Muscle of arm (tissue), 12 donors: ENCODE data around the gene HERC4. TPM values are rescaled to one million over a fixed set of nuclear protein-coding genes. Genes with fewer than 3 reads are reported as not detected.
"Not testable (repeated sequence)": the region's sequence is repeated elsewhere in the genome, so short reads cannot be mapped to it uniquely, and the experiment has no call there.

ENCODE experiments used
- DNase-seq: peaks from one replicate; pipeline ENCODE4 v3.0.0-alpha.2; 2013
- polyA plus RNA-seq, 12 donors: library from polyadenylated mRNA; unstranded; fragments of 120-200 nt; gene quantifications; one replicate each; pipeline ENCODE4 v1.2.1, GENCODE V29; 2013; ENCODE audit not compliant: insufficient read length in 12 of 12

Gene HERC4
- polyA plus RNA-seq, 12 donors, result 27.8 to 47.8 (median 36.1) TPM; not detected in 1

DNA sequence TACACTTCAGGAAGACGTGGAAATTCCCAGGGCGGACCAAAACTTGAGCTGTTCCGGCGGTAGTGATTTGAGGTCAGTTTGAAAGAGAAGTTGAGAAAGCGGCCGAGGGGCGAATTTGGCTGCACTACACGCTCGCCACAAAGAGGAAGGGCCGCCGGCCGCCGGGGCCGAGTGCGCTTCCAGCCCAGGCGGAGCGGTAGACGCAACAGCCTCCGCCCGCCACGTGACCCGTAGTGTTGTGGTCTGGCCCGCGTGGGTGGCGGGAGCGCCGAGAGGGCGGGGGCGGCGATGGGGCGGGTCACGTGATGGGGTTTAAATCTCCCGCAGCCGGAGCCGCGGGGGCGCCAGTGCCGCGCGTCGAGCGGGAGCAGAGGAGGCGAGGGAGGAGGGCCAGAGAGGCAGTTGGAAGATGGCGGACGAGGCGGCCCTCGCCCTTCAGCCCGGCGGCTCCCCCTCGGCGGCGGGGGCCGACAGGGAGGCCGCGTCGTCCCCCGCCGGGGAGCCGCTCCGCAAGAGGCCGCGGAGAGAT lies 190.7 kb downstream of the HERC4 start, which contains the start of gene SIRT1:
Gene SIRT1, plus strand, starts transcription at position 344 of the 529 bp plus-strand sequence. Its CDS starts 66 bp downstream, at position 410.
- peak; percentile 95 for DNase-seq

GRCh38 chr10:67883710-67884312 lies 191.3 kb downstream of the HERC4 start:
- DNase-seq, result no peak

DNA sequence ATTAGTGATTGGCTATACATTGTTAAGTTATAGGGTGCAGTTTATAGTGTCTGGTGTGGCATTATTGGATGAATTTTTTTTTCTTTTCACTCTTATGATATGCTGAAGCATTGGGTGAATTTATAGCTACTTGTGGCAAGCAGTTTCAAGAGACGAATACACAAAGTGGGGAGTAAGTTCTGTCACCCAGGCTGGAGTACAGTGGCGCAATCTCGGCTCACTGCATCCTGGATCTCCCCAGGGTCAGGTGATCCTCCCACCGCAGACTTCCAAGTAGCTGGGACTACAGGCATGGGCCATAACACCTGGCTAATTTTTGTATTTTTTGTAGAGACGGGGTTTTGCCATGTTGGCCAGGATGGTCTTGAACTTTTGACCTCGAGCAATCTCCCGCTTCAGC lies 196.9 kb downstream of the HERC4 start:
- no peak for DNase-seq

- DNase-seq, result not testable (repeated sequence)
Measured at GRCh38 chr10:67877421-67877820, 197.7 kb downstream of the HERC4 start.

DNA sequence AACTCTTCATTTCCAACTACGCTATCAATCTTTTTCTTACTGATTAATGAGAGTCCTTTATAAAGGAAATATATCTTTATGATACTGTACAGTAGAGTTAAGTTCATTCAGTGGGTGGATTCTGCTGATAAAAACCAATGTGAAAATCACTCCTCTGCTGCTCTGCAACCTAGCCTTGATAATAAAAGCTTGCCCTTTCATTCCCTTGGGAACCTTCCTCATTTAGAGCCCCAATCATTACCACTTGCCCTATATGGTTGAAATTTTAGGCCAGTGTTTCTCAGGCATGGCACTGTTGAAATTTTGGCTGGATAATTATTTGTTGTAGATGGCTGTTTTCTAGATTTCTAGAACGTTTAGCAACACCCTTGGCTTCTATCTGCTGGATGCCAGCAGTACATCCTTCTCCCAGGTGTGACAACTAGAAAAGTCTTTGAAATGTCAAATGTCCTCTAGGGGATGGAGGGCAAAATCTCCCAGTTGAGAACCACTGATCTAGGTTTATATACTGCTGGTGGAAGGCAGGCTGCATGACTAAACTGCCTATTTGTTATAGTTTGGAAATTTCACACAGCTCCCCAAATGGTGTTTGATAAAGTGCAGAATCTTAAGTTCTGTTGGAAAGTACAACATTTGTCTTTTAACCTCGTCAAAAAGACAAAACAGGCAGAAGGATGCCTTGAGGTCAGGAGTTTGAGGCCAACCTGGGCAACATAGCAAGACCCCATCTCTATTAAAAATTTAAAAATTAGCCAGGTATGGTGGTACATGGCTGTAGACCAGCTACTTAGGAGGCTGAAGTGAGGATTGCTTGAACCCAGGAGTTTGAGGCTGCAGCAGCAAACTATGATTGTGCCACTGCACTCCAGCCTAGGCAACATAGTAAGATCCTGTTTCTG lies 199.5 kb downstream of the HERC4 start:
- DNase-seq, result no peak

Other genes starting within 250 kb of the HERC4 start
- gene DNAJC12, start 237.1 kb downstream of the HERC4 start, polyA plus RNA-seq, result 10 to 100 TPM in 3 of 12 donors, 1 to 10 TPM in 7, not detected in 2; 6.2 to 11.7 (median 8.7) TPM
- gene SIRT1, start 190.6 kb downstream of the HERC4 start, polyA plus RNA-seq, result 10 to 100 TPM in 11 of 12 donors, not detected in 1; 20.5 to 41.1 (median 25.0) TPM
- gene MYPN, start 34.2 kb upstream of the HERC4 start, polyA plus RNA-seq, result 100 to 1,000 TPM in 4 of 12 donors, 10 to 100 TPM in 7, not detected in 1; 29.1 to 122 (median 89.3) TPM
- under 1 TPM in 5 of 12 donors, not detected in 7; 0.13 to 0.32 (median 0.17) TPM for gene ATOH7, start 156.8 kb upstream of the HERC4 start, polyA plus RNA-seq